GM12891 (cell line): ENCODE data around the gene CCNF.
A peak's percentile ranks its signal among the peaks of the same experiment; 100 is the strongest.

Source experiments
- DNase-seq: peaks from one replicate; pipeline ENCODE4 v3.0.0; 2011; ENCODE audit warnings: low spot score; ENCODE audit not compliant: insufficient read length
- FAIRE-seq: peaks from 2 replicates; lab custom pipeline; 2011; peaks lifted over from hg19 to GRCh38; lab: Jason Lieb, UNC
- PAX5 ChIP-seq: IDR thresholded peaks from 2 replicates; pipeline ENCODE4 v1.6.1; 2011; ENCODE audit warnings: low read length, moderate library complexity, mild to moderate bottlenecking; ENCODE audit not compliant: insufficient read depth, severe bottlenecking
- POLR2A ChIP-seq: IDR thresholded peaks from 2 replicates; pipeline ENCODE4 v1.6.1; 2011; ENCODE audit warnings: low read depth, low read length, control low read depth
- POLR2AphosphoS5 ChIP-seq: IDR thresholded peaks from 2 replicates; pipeline ENCODE4 v1.6.1; 2011; ENCODE audit warnings: low read depth, low read length, control low read depth
- POU2F2 ChIP-seq: IDR thresholded peaks from 2 replicates; pipeline ENCODE4 v1.6.1; 2011; ENCODE audit warnings: low read depth, mild to moderate bottlenecking, control low read depth, low read length, moderate library complexity
- SPI1 ChIP-seq: IDR thresholded peaks from 2 replicates; pipeline ENCODE4 v1.6.1; 2011; ENCODE audit warnings: low read depth, low read length, control low read depth
- TAF1 ChIP-seq: IDR thresholded peaks from 2 replicates; pipeline ENCODE4 v1.6.1; 2011; ENCODE audit warnings: low read depth, low read length, control low read depth

Gene CCNF

DNA sequence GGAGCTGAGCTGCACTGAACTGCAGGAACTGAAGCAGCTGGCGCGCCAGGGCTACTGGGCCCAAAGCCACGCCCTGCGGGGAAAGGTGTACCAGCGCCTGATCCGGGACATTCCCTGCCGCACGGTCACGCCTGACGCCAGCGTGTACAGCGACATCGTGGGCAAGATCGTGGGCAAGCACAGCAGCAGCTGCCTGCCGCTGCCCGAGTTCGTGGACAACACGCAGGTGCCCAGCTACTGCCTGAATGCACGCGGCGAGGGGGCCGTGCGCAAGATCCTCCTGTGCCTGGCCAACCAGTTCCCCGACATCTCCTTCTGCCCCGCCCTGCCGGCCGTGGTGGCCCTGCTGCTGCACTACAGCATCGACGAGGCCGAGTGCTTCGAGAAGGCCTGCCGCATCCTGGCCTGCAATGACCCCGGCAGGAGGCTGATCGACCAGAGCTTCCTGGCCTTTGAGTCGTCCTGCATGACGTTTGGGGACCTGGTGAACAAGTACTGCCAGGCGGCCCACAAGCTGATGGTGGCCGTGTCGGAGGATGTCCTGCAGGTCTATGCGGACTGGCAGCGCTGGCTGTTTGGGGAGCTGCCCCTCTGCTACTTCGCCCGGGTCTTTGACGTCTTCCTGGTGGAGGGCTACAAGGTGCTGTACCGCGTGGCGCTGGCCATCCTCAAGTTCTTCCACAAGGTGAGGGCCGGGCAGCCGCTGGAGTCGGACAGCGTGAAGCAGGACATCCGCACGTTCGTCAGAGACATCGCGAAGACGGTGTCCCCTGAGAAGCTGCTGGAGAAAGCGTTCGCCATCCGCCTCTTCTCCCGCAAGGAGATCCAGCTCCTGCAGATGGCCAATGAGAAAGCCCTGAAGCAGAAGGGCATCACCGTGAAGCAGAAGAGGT is 67.2 kb downstream of the CCNF start:
- no peak for FAIRE-seq
- TF ChIP-seq PAX5 (no peak), POLR2AphosphoS5 (no peak), SPI1 (no peak), POLR2A (no peak), POU2F2 (no peak), TAF1 (no peak)
- DNase-seq: no peak

- TF ChIP-seq POLR2A (no peak), POU2F2 (no peak), POLR2AphosphoS5 (no peak), SPI1 (no peak), TAF1 (no peak), PAX5 (no peak)
- FAIRE-seq (no peak), DNase-seq (no peak)
These were observed 67.9 kb downstream of the CCNF start for GRCh38 chr16:2497116-2497630.

- TF ChIP-seq TAF1 (no peak), SPI1 (no peak), POU2F2 (no peak), PAX5 (no peak), POLR2A (no peak), POLR2AphosphoS5 (no peak)
- FAIRE-seq (no peak), DNase-seq (no peak)
These were observed 68.6 kb downstream of the CCNF start for GRCh38 chr16:2497695-2498484.

- no peak for TF ChIP-seq TAF1
- TF ChIP-seq PAX5: no peak
- TF ChIP-seq POLR2A: no peak
- no peak for TF ChIP-seq POU2F2
- no peak for TF ChIP-seq SPI1
- TF ChIP-seq POLR2AphosphoS5: no peak
- DNase-seq: no peak
- no peak for FAIRE-seq
These were observed 69.4 kb downstream of the CCNF start for GRCh38 chr16:2498531-2499253.

DNA sequence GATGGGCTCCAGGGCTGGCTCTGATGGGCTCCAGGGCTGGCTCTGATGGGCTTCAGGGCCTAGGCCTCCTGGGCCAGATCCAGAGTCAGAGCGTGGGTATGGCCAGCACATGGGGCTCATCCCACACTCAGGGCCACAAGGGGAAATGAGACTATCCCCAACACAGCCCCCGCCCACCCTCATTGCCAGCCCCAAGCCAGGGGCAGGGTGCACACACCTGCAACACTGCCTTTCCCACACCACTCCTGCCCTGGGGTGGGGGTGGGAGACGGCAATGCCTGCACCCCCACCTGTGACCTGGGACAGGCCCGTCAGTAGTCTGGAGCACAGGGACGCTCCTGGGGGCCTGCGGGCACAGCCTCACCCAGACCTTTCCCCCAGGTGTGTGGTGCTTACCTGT is 70.2 kb downstream of the CCNF start:
- no peak for DNase-seq
- no peak for TF ChIP-seq POLR2AphosphoS5
- TF ChIP-seq POLR2A: no peak
- no peak for FAIRE-seq

- FAIRE-seq (no peak), DNase-seq (no peak)
- TF ChIP-seq SPI1 (no peak), POLR2AphosphoS5 (no peak), TAF1 (no peak), PAX5 (no peak), POLR2A (no peak), POU2F2 (no peak)
These were observed 70.7 kb downstream of the CCNF start for GRCh38 chr16:2499890-2500429.

GRCh38 chr16:2500430-2500917 is 71.2 kb downstream of the CCNF start:
- DNase-seq: no peak
- no peak for FAIRE-seq
- no peak for TF ChIP-seq PAX5
- no peak for TF ChIP-seq SPI1
- TF ChIP-seq TAF1: no peak
- no peak for TF ChIP-seq POU2F2
- no peak for TF ChIP-seq POLR2AphosphoS5
- no peak for TF ChIP-seq POLR2A

DNA sequence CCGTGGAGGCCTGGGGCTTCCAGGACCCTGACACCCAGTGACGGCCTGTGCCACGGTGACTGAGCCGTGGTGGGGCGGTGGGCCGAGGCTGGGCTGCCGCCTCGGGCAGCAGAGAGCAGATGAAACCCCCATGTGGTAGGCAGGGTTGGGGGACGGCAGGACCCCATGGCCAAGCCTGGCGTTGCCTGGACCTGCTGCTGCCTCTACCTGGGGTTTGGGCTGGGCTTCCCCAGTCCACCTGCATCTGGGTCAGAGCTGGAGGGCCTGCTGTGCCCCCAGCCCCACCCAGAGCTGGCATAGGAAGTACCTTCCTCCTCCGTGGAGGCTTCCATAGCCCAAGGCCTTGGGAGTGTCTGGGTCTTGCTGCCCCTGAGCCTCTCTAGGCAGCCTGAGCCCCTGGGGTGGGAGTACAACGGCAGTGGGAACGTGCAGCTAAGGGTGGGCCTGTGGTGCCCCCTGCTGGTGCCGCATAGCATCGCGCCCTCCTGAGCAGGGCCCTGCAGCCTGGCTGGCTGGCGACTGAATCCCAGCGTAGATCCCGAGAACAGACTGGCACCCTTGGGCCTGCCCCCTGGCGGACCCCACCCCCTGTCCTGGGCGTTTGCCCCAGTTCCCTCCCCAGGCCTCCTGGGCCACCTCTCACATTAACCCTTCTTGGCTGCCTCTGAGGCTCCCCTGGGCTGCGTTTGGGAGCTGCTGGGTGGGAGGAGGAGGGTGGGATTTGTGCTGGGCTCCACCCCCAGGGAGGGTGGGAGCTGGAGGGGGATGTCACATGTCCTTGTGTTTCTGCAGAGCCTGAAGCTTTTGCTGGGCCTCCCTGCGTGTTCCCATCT is 71.9 kb downstream of the CCNF start:
- TF ChIP-seq POLR2AphosphoS5: no peak
- TF ChIP-seq PAX5: no peak
- TF ChIP-seq POLR2A: no peak
- no peak for TF ChIP-seq TAF1
- TF ChIP-seq POU2F2: no peak
- TF ChIP-seq SPI1: no peak
- FAIRE-seq (peak; percentile 90), DNase-seq (peak; percentile 96)
